Lower leg skin (tissue), 3 donors: ENCODE results near the gene SYT2.

Experiments
- CTCF ChIP-seq, 3 donors: fragments of 450-650 bp; IDR thresholded peaks; one replicate each; pipeline ENCODE4 v1.5.1; 2016; ENCODE audit warnings: antibody characterized with exemption in 3 of 3, mild to moderate bottlenecking in 3 of 3, moderate library complexity in 2 of 3
- POLR2A ChIP-seq, 2 donors: fragments of 450-650 bp; IDR thresholded peaks; one replicate each; pipeline ENCODE4 v1.6.1; 2016 to 2017; ENCODE audit warnings: antibody characterized with exemption in 2 of 2, mild to moderate bottlenecking in 1 of 2, moderate library complexity in 1 of 2

GRCh38 chr1:202687370-202687769, 22.9 kb downstream of the SYT2 start:
- TF ChIP-seq CTCF (IDR thresholded peaks at IDR 0.05) (no peak), POLR2A (IDR thresholded peaks at IDR 0.05) (no peak)
